A549 (cell line): ENCODE results near the gene OSCP1. TPM values are rescaled to one million over a fixed set of nuclear protein-coding genes. Genes with fewer than 3 reads are reported as not detected.

Source experiments
- ATOH8 ChIP-seq: fragments of 250-450 bp; sonication (Bioruptor Pico); IDR thresholded peaks from 2 replicates; pipeline ENCODE4 v1.5.0; 2020; ENCODE audit warnings: low read depth, mild to moderate bottlenecking, moderate library complexity
- BHLHE40 ChIP-seq: IDR thresholded peaks from 2 replicates; pipeline ENCODE4 v1.6.1; 2012; ENCODE audit warnings: low read depth, low read length, inconsistent platforms
- CBX2 ChIP-seq: fragments of 200-600 bp; sonication (generic); IDR thresholded peaks from 2 replicates; pipeline ENCODE4 v1.6.1; 2016; ENCODE audit warnings: low read depth, mild to moderate bottlenecking, borderline replicate concordance
- CEBPB ChIP-seq, 2 experiments: fragments of >200 bp in 1 of 2; sonication (Bioruptor Twin) in 1 of 2; formaldehyde crosslinking in 1 of 2; IDR thresholded peaks; 2 replicates each; pipeline ENCODE4 v1.6.1; 2012 to 2016
- CHD2 ChIP-seq: fragments of 150-350 bp; IDR thresholded peaks from 2 replicates; pipeline ENCODE4 v1.6.1; 2014; ENCODE audit warnings: low read length; ENCODE audit not compliant: partially characterized antibody
- CHD4 ChIP-seq: fragments of 200-600 bp; sonication (generic); IDR thresholded peaks from 2 replicates; pipeline ENCODE4 v1.6.1; 2016; ENCODE audit warnings: antibody characterized with exemption, mild to moderate bottlenecking, borderline replicate concordance
- E2F6 ChIP-seq: IDR thresholded peaks from 2 replicates; pipeline ENCODE4 v1.6.1; 2012; ENCODE audit warnings: low read depth, borderline replicate concordance
- FOSB ChIP-seq: fragments of 250-450 bp; sonication (Bioruptor Pico); IDR thresholded peaks from 2 replicates; pipeline ENCODE4 v1.5.0; 2020; ENCODE audit warnings: mild to moderate bottlenecking, moderate library complexity
- FOSL2 ChIP-seq, 2 experiments: fragments of 450-650 bp in 1 of 2; fragments of >200 bp in 1 of 2; sonication (Bioruptor Twin) in 1 of 2; formaldehyde crosslinking; IDR thresholded peaks; 2 replicates each; pipeline versions ENCODE4 v1.5.0 to v1.6.1; 2016 to 2020; ENCODE audit warnings: mild to moderate bottlenecking in 1 of 2, moderate library complexity in 1 of 2
- HDAC2 ChIP-seq: fragments of 200-600 bp; sonication (generic); IDR thresholded peaks from 2 replicates; pipeline ENCODE4 v1.6.1; 2016
- HMGXB4 ChIP-seq: fragments of 250-450 bp; sonication (Bioruptor Pico); IDR thresholded peaks from 2 replicates; pipeline ENCODE4 v1.5.0; 2021; ENCODE audit warnings: mild to moderate bottlenecking, moderate library complexity, borderline replicate concordance
- HOXB13 ChIP-seq: fragments of 250-450 bp; sonication (Bioruptor Pico); IDR thresholded peaks from 2 replicates; pipeline ENCODE4 v1.5.0; 2020; ENCODE audit warnings: low read depth, mild to moderate bottlenecking, moderate library complexity
- JUN ChIP-seq, 2 experiments: fragments of >200 bp; sonication (Bioruptor Twin); formaldehyde crosslinking; IDR thresholded peaks; 2 replicates in 1 of 2; 3 replicates in 1 of 2; pipeline ENCODE4 v1.6.1; 2016 to 2017
- JUNB ChIP-seq: fragments of >200 bp; sonication (Bioruptor Twin); formaldehyde crosslinking; IDR thresholded peaks from 2 replicates; pipeline ENCODE4 v1.6.1; 2016
- KDM1A ChIP-seq: fragments of 200-600 bp; sonication (generic); IDR thresholded peaks from 2 replicates; pipeline ENCODE4 v1.6.1; 2016; ENCODE audit warnings: low read depth, mild to moderate bottlenecking
- KDM5A ChIP-seq: fragments of 200-600 bp; sonication (generic); IDR thresholded peaks from 2 replicates; pipeline ENCODE4 v1.6.1; 2016; ENCODE audit warnings: antibody characterized with exemption, mild to moderate bottlenecking
- MAFK ChIP-seq: fragments of 450-650 bp; IDR thresholded peaks from 2 replicates; pipeline ENCODE4 v1.6.1; 2014; ENCODE audit not compliant: partially characterized antibody
- MAX ChIP-seq: IDR thresholded peaks from 2 replicates; pipeline ENCODE4 v1.6.1; 2012
- MAZ ChIP-seq: fragments of 150-350 bp; IDR thresholded peaks from 2 replicates; pipeline ENCODE4 v1.6.1; 2014; ENCODE audit warnings: antibody characterized with exemption, low read depth, low read length, borderline replicate concordance
- MYC ChIP-seq: IDR thresholded peaks from 2 replicates; pipeline ENCODE4 v1.6.1; 2012; ENCODE audit warnings: mild to moderate bottlenecking, inconsistent platforms, low read length, improper control_type of control experiment, borderline replicate concordance
- NFE2L2 ChIP-seq: fragments of 150-350 bp; conservative IDR thresholded peaks from 2 replicates; pipeline ENCODE4 v1.6.1; 2014; ENCODE audit warnings: low read length
- NPAS2 ChIP-seq: fragments of 250-450 bp; sonication (Bioruptor Pico); IDR thresholded peaks from 2 replicates; pipeline ENCODE4 v1.8.0; 2022; ENCODE audit warnings: mild to moderate bottlenecking, moderate library complexity, borderline replicate concordance
- PBX3 ChIP-seq: IDR thresholded peaks from 2 replicates; pipeline ENCODE4 v1.6.1; 2012
- PHF8 ChIP-seq: fragments of 200-600 bp; sonication (generic); IDR thresholded peaks from 2 replicates; pipeline ENCODE4 v1.6.1; 2016; ENCODE audit warnings: low read depth, mild to moderate bottlenecking, antibody characterized with exemption, moderate library complexity, borderline replicate concordance
- RAD21 ChIP-seq, 2 experiments: fragments of >200 bp in 1 of 2; sonication (Bioruptor Twin) in 1 of 2; formaldehyde crosslinking in 1 of 2; IDR thresholded peaks in 1 of 2; conservative IDR thresholded peaks in 1 of 2; 2 replicates in 1 of 2; 3 replicates in 1 of 2; pipeline ENCODE4 v1.6.1; 2012 to 2018; ENCODE audit warnings: inconsistent platforms in 1 of 2
- RCOR1 ChIP-seq: fragments of 150-350 bp; IDR thresholded peaks from 2 replicates; pipeline ENCODE4 v1.6.1; 2014; ENCODE audit warnings: antibody characterized with exemption, low read length, low read depth
- SMC3 ChIP-seq: fragments of >200 bp; sonication (Bioruptor Twin); formaldehyde crosslinking; IDR thresholded peaks from 3 replicates; pipeline ENCODE4 v1.6.1; 2018; ENCODE audit warnings: inconsistent platforms
- SREBF2 ChIP-seq: fragments of 450-650 bp; IDR thresholded peaks from 2 replicates; pipeline ENCODE4 v1.6.1; 2014; ENCODE audit warnings: mild to moderate bottlenecking, moderate library complexity
- TFCP2L1 ChIP-seq: fragments of 250-450 bp; sonication (Bioruptor Pico); IDR thresholded peaks from 2 replicates; pipeline ENCODE4 v1.5.0; 2021; ENCODE audit warnings: mild to moderate bottlenecking
- TP53 ChIP-seq: fragments of 250-450 bp; sonication (Bioruptor Pico); IDR thresholded peaks from 2 replicates; pipeline ENCODE4 v1.5.0; 2021; ENCODE audit warnings: mild to moderate bottlenecking, moderate library complexity
- USF2 ChIP-seq: fragments of 450-650 bp; IDR thresholded peaks from 2 replicates; pipeline ENCODE4 v1.6.1; 2014; ENCODE audit warnings: antibody characterized with exemption
- ZFP36 ChIP-seq: fragments of 450-650 bp; IDR thresholded peaks from 2 replicates; pipeline ENCODE4 v1.6.1; 2014; ENCODE audit warnings: borderline replicate concordance; ENCODE audit not compliant: partially characterized antibody
- ZNF302 ChIP-seq: fragments of 250-450 bp; sonication (Bioruptor Pico); IDR thresholded peaks from 2 replicates; pipeline ENCODE4 v1.9.0; 2021; ENCODE audit warnings: inconsistent platforms, mild to moderate bottlenecking, moderate library complexity
- ZSCAN20 ChIP-seq: fragments of 250-450 bp; sonication (Bioruptor Pico); IDR thresholded peaks from 2 replicates; pipeline ENCODE4 v1.8.0; 2022; ENCODE audit warnings: mild to moderate bottlenecking, moderate library complexity
- polyA plus RNA-seq, 4 experiments: library from polyadenylated mRNA; depleted of rRNA in 3 of 4; stranded (reverse); fragments of >200 nt; fragmentation: RNase III in 1 of 4; extraction: RNeasy Plus Mini Kit Qiagen cat#74134 plus additional on column Dnase treatment in 1 of 4; gene quantifications; 2 replicates in 3 of 4; 3 replicates in 1 of 4; pipeline ENCODE4 v1.2.3, GENCODE V29; 2011 to 2017

OSCP1 gene
- polyA plus RNA-seq, 2 of the 4 experiments (the other 2 are of a cell fraction): 4.6 to 6.6 TPM

- no peak for TF ChIP-seq PBX3
- peak; percentile 72 to 74; a peak in 4 of 5 replicates for TF ChIP-seq JUN (IDR thresholded peaks at IDR 0.05)
- peak; percentile 12; the same call in 1 of the 3 replicates for TF ChIP-seq SMC3
- no peak for TF ChIP-seq CHD2
- no peak for TF ChIP-seq SREBF2
- no peak for TF ChIP-seq FOSB (CRISPR knock-in tag)
- TF ChIP-seq E2F6: no peak
- TF ChIP-seq ATOH8 (CRISPR knock-in tag): no peak
- TF ChIP-seq HOXB13: no peak
- no peak for TF ChIP-seq JUNB
- no peak for TF ChIP-seq HMGXB4
- no peak for TF ChIP-seq NPAS2 (CRISPR knock-in tag)
- no peak for TF ChIP-seq MAX
- TF ChIP-seq MAZ: no peak
- TF ChIP-seq RCOR1: peak; percentile 46; the same call in 1 of the 2 replicates
- TF ChIP-seq KDM1A: peak; percentile 98
- no peak for TF ChIP-seq ZNF302 (CRISPR knock-in tag)
- TF ChIP-seq CEBPB (IDR thresholded peaks at IDR 0.05): peak; percentile 98 to 99
- peak; percentile 98 for TF ChIP-seq HDAC2
- no peak for TF ChIP-seq ZFP36
- no peak for TF ChIP-seq PHF8
- TF ChIP-seq KDM5A: no peak
- no peak for TF ChIP-seq RAD21 (conservative IDR thresholded peaks at IDR 0.05 in 1 of 2, IDR thresholded peaks at IDR 0.05 in 1 of 2)
- TF ChIP-seq TP53 (CRISPR knock-in tag): no peak
- no peak for TF ChIP-seq MAFK
- peak; percentile 99 for TF ChIP-seq CHD4
- TF ChIP-seq BHLHE40: no peak
- no peak for TF ChIP-seq TFCP2L1
- TF ChIP-seq USF2: no peak
- no peak for TF ChIP-seq CBX2
- no peak for TF ChIP-seq NFE2L2
- no peak for TF ChIP-seq FOSL2 (IDR thresholded peaks at IDR 0.05)
- no peak for TF ChIP-seq FOSL2 (CRISPR knock-in tag; IDR thresholded peaks at IDR 0.05)
- no peak for TF ChIP-seq MYC
- TF ChIP-seq ZSCAN20 (CRISPR knock-in tag): peak; percentile 59; the same call in 1 of the 2 replicates
These were observed 36.4 kb upstream of the OSCP1 start (continued) for GRCh38 chr1:36486439-36487335.
